NCI-H748 treated with DMSO at 0.1 percent for 48 hours (cell line): ENCODE measurements around the gene POLR2A.

Source experiments
- DNase-seq: peaks from one replicate; lab custom pipeline; 2025; lab: John Stamatoyannopoulos, UW

POLR2A gene

DNA sequence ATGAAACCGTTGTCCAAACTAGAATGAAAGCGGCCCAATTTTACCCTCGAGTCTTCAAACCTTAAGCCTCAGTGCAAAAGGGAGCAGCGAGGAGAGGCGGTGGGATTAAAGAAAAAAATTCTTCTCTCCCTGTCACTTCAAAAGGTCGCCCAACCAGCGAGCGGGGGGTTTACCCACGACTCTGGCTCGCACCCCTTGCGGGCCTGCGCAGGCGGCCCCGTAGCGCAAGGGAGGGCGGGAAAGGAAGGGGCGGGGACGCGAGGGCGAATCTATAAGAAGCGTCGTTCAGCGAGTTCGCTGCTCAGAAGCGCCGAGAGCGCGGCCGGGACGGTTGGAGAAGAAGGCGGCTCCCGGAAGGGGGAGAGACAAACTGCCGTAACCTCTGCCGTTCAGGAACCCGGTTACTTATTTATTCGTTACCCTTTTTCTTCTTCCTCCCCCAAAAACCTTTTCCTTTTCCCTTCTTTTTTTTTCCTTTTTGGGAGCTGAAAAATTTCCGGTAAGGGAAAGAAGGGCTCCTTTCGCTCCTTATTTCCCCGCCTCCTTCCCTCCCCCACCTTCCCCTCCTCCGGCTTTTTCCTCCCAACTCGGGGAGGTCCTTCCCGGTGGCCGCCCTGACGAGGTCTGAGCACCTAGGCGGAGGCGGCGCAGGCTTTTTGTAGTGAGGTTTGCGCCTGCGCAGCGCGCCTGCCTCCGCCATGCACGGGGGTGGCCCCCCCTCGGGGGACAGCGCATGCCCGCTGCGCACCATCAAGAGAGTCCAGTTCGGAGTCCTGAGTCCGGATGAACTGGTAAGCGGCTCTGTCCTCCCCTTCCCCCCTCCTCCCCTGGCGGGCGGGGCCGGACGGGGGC is at the start of gene POLR2A:
Gene POLR2A, plus strand, starts transcription at position 300 of the 852 bp plus-strand sequence.
- DNase-seq, result peak; percentile 97

DNA sequence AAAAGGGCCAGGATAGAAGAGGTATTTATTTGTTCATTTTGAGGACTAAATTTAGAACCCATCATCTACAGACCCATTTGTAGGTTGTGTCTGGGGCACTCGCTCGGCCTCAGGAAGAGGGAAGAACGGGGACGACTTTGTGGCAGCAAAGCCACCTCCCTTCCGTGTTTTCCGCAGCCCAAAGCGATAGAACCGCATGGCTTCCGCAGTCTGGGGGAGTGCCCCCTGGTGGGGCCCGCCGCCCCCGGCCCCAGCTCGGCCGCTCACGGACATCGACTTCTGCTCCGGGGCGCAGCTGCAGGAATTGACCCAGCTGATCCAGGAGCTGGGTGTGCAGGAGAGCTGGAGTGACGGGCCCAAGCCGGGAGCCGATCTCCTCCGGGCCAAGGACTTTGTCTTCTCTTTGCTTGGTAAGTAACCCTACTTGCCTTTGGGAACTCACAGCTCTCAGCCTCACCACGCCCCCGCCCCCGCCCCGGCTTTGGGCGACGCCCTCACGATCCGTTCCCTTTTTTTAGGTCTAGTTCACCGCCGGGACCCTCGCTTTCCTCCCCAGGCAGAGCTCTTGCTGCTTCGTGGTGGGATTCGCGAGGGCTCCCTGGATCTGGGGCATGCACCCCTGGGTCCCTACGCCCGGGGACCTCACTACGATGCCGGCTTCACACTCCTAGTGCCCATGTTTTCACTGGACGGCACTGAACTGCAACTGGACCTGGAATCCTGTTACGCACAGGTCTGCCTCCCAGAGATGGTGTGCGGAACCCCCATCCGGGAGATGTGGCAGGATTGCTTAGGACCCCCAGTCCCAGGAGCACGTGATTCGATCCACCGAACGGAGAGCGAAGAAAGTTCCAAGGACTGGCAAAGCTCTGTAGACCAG is 48.2 kb upstream of the POLR2A start:
- DNase-seq, result peak; percentile 50

DNA sequence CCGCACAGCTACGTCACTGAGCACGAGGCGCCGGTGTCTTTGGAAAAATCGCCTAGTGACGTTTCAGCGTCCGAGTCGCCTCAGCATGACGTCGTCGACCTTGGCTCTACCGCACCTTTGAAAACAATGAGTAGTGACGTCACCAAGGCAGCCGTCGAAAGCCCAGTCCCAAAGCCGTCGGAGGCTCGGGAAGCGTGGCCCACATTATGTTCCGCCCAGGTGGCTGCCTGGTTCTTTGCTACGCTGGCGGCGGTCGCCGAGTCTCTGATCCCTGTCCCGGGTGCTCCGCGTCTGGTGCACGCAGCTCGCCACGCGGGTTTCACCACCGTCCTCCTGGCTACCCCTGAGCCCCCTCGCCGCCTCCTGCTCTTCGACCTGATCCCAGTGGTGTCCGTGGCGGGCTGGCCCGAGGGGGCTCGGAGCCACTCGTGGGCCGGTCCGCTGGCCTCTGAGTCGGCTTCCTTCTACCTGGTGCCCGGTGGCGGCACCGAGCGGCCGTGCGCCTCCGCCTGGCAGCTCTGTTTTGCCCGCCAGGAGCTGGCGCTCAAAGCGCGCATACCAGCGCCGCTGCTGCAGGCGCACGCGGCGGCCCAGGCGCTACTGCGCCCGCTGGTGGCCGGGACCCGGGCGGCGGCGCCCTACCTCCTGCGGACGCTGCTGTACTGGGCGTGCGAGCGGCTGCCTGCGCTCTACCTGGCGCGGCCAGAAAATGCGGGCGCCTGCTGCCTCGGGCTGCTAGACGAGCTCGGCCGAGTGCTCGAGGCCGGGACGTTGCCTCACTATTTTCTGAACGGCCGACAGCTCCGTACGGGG is 47.4 kb upstream of the POLR2A start:
- peak; percentile 78 for DNase-seq

DNA sequence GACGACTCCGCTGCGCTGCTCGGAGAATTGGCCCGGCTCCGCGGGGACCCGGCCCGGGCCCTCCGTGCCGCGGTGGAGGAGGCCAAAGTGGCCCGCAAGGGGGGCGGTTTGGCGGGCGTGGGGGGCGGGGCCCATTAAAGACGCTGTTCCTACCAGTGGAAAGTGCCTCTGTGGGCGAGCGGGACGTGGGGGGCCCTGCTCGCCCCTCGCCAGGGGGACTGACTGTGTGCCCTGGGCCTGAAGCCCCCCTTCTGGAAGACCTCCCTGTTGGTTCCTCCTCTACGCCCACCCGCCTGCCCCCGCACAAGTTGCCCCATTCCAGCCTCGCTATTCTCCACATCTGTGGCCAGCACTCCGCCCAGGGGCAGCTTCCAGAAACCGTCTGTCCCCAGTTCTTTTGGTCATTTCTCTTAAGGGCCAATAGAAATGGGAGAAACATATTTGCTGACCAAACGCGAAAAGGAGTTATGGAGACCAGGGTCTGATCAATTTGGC is 46.8 kb upstream of the POLR2A start:
- no peak for DNase-seq

DNA sequence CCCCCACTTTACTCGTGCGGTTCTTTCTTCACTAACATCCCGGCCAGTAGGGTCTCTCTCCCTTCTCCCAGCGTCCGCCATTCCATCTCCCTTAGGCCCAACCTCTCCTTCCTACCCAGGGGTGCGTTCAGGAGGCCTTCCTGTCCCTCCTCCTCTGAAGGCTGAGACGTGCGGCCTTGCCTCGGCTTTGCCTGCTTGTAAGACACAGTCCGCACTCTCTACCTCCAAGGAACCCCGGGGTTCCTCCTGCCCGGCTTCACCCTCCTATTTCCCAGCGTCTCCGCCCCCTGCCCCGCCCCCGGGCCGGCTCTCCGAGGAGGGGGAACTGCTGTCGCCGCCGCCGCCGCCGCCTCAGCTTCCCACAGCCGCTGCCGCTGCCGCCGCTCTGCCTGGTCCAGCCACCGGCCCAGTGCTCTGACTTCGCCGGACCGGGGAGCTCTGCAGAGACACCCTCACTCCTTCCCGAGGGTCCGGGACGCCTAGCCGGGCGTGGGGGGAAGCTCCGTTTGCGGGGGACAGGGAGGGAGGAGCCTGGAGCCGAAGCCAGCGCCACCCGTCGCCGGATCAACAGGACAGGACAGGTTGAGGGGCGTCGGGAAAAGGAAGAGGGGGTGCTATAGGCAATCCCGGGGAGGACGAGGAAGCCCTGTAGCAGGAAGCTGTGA is 46.1 kb upstream of the POLR2A start:
- DNase-seq, result peak; percentile 60

DNA sequence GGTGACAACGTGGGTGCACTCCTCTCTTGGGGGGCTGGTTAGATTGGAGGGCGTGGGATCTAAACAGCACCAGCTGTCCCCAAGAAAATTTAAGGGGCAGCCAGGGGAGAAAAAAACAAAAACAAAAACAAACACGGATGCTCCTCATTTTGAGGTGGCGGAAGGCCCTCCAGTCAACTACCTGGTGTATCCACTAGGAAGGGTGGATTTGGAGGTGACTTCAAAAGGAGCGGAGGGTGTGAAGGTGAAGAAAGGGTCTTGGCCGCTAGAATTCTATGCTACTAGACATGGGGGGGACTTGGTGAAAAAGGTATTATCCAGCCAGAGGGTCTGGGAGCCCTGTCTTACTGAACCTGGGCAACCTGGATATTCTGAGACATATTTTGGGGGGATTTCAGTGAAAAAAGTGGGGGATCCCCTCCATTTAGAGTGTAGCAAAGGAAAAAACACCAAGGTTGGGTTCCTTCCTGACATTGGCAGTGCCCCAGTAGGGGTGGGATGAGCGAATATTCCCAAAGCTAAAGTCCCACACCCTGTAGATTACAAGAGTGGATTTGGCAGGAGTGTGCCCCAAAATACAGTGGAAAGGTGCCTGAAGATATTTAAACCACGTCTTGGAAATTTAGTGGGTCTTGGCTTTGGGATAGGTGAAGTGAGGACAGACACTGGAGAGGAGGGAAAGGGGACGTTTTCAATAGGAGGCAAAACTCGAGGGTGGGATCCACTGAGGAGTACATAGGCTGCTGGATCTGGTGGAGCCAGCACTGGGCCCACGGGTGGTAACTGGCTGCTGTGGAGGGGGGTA is 45.3 kb upstream of the POLR2A start:
- no peak for DNase-seq

DNA sequence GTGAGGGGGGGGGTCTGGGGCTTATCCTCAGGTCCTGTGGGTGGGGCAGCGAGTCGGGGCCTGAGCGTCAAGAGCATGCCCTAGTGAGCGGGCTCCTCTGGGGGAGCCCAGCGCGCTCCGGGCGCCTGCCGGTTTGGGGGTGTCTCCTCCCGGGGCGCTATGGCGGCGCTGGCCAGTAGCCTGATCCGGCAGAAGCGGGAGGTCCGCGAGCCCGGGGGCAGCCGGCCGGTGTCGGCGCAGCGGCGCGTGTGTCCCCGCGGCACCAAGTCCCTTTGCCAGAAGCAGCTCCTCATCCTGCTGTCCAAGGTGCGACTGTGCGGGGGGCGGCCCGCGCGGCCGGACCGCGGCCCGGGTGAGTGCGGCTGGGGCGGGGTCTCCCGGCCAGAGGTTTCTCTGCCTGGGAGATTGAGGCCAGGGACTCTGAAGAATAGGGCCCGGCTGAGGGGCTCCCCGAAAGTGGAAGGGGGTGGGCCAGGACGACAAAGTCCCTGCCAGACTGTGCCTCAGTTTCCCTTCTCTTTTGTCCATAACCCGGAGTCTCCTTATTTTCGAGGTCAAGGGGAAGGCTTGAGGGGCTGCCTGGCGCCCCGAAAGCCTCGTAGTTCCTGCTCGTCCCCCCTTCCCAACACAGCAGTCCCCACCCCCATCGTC is 44.6 kb upstream of the POLR2A start, which contains the start of gene FGF11:
Gene FGF11, plus strand, starts transcription at position 51 of the 651 bp plus-strand sequence. Its CDS starts 109 bp downstream, at position 160.
- no peak for DNase-seq

DNA sequence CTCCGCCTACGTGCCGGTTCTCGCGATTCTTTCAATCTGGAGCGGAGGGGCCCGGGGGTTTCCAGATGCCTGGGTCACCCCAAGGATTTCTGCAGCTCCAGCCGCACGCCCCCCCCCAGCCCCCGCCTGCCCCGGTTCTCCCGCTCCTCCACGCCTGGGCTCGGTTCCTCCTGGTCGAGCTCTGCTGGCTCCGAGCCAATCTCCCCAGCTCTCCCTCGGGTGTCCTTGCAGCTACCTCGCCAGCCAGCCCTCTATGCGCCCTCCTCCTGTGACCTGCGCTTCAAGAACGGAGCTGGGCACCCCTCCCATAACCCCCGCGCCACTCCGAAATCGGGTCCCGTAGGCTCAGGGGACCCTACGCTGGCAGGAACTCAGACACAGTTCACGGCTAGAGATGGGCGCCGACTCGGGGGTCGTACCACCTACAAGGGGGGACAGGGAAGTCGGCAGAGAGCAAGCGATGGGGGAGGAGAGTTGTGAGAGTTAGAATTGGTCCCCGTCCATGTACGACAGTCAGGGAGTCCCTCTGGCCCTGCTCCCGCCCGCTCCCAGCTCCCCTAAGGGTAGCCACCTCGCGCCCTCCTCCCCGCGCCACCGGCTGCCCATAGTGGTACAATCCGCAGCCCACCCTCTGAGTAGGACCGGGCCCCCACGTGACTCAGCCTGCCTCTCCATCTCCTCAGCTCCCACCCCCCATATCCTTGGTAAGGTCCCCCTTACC is 43.9 kb upstream of the POLR2A start:
- DNase-seq, result peak; percentile 31

DNA sequence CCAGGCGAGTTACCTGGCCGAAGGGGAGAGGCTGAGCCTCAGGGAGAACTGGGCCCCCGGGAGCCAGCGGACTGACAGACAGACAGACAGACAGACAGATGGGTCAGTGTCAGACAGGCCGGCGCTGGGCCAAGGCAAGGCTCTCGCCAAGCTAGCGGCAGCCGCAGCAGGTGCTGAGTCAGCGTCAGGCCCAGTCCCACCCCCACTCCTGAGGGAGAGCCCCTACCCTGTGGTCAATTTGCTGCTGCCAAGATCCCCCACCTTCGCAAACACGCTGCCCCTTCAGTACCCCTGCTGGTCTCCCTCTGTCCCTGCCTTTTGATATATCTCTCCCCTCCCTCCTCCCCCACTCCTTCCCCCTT is 43.4 kb upstream of the POLR2A start:
- DNase-seq, result no peak

DNA sequence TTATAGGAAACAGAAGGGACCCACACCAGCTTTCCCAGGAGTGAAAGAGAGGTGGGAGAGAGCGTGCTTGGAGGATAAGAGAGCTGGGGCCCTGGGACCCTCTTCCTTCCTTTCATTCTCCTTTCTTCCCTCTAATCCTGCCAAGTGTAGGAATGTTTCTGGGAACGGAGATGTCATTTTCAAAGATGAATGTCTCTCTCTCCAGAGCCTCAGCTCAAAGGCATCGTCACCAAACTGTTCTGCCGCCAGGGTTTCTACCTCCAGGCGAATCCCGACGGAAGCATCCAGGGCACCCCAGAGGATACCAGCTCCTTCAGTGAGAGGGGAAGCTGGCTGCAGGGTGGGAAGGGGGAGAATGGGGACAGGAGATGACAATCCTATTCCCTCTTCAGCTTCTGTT is 42.9 kb upstream of the POLR2A start:
- DNase-seq, result no peak

DNA sequence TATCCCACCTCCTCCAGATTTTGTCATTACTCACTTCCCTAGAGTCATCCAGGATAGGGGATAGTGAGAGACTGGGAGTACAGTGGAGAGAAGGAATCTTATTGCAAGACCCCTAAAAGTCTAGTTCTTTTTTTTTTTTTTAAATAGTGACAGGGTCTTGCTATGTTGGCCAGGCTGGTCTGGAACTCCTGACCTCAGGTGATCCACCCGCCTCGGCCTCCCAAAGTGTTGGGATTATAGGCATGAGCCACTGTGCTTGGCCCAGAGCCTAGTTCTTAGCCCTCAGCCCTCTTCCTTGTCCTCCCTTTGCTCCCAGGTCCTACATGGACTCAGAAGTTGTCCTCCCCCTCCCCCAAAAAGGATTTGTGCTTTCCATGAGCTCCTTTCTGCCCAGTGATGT is 42.0 kb upstream of the POLR2A start:
- no peak for DNase-seq

DNA sequence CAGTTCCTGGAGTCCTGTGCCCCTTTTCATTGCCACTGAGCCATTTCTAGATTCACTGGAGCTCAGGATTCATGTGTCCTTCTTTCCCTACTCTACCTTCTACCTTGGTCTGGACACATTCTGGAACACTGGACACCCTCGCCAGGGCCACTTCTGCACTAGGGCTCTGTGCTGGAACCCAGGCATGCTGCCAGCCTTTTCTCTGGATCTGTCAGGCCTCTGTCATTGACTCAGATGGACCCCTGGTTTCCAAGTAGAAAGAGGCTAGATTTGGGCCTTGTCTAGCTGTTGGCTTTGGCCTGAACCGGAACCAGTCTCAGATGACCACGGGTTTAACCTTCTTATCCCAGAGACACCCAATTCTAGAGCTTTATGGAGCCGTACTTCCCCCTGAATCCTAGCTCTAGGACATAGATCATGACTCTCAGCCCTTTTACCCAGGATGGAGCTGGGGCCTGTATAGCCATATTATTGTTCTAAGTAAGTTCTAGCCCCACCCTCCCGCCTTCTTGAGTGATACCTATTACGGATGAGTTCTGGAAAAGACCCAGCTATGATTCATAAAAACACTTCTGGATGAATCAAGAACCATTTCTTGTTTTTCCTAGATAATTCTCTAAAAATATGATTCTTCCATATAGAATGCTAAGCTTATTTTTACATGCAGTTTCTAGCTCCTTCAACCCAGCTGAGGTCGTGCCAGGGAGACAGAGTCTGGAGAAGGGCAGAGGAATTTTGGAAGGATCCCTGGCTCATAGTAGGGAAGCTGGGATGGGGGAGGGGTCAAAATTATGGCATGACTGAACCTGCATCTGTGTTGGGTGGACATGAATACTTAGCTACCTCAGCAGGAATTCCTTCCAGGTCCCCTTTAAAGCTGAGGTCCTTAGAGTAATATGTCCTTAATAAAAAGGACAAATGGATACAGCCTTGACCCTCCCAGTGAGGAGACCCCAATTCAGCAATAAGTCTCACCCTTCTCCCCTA is 40.4 kb upstream of the POLR2A start:
- no peak for DNase-seq

DNA sequence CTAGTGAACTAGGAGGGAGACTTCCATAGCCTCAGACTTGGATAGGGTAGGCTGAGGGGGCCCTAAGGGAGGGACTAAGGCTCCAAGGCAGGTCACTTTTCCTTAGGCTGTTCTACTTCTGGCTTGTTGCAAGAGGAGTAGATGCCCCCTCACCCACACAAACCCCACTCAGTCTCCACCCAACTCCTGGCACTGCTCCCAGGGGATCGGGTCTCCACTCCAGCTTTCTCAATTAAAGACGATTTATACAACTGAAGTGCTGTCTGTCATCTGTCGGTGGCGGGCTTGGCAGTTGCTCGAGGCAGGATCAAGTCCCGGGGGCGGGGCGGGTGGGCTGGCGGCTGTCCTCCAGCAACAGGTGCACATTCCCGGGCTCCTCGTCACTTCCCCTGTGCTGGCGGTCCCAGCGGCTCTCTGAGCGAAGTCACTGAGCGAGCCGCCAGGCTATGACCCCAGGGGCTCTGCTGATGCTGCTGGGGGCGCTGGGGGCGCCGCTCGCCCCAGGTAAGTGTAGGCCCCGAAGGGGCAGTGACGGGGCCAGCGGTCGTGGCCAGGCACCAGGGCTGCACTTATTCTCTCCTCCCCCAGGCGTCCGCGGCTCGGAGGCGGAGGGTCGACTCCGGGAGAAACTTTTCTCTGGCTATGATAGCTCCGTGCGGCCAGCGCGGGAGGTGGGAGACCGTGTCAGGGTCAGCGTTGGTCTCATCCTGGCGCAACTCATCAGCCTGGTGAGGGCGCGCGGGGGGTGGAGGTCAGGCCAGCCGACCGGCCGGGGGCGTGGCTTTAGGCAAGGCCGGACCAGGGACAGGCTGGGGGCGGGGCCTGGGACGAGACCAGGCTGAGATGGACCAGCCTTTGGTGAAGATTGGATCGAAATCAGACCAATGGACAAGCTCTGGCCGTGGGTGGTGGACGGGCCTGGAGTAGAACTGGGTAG is 39.2 kb upstream of the POLR2A start, which contains the start of gene CHRNB1:
Gene CHRNB1, plus strand, starts transcription at position 380 of the 937 bp plus-strand sequence. Its CDS starts 67 bp downstream, at position 447.
- DNase-seq, result no peak

DNA sequence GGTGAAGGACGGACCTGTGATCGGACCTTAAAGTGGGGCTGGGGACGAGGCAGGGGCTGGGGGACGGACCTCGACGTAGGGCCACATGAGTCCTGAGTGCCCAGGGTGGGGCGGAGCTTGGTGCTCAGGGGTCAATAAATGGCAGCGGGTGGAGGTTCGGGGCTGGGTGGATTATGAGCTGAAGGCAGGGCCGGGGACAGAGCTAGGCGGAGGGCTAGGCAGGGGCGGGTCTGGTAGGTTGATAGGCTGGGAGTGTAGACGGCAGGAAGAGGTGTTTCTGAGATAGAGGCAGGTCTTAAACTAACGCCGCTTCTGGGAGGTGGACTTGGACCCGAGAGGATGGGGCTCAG is 38.6 kb upstream of the POLR2A start:
- no peak for DNase-seq

DNA sequence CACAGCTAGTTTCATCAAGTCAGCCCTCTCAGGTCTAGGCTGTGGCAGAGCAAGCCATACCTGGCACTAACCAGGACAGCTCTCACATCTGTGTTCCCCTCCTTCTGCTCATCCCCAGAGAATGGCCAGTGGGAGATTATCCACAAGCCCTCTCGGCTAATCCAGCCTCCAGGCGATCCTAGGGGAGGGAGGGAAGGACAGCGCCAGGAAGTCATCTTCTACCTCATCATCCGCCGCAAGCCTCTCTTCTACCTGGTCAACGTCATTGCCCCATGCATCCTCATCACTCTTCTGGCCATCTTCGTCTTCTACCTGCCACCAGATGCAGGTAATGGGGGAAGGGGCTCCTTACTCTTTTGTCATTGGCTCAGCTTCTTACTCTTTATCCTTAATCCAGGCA is 35.7 kb upstream of the POLR2A start:
- DNase-seq, result no peak

DNA sequence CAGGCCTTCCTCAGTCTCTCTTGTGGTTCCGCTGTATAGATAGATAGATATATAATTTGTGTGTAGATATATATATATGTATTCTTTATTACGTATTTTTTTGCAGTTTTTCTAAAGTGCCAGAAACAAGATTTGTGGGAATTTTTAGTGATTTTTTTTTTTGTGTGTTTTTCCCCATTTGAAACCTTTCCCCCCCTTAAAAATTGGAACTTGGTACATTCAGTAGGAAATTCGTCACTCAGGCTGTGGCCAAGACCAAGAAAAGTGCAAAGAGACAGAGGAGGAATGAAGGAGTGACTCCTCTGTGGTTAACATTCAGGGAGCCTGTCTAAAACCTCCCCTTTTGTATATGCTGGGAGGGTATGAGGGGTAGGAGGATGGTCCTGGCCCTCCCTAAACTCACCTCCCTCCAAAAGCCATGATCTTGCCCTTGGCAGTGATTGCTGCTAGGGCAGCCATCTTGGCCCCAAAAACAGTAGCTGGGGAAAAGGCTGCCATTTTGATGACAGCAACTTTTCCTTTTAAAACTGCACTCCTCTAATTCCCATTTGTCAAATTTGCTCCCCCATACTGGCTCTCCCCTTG is 24.1 kb upstream of the POLR2A start:
- DNase-seq, result no peak
